ENCODE measurements around the gene MLLT3. TPM values are rescaled to one million over a fixed set of nuclear protein-coding genes. Genes with fewer than 3 reads are reported as not detected.

The MLLT3 gene
- total and polyA plus RNA-seq, 2 of the 13 experiments (the other 11 are each of a cell fraction or from before 2014, with no cell fraction given) = 12.3 to 12.6 TPM

DNA sequence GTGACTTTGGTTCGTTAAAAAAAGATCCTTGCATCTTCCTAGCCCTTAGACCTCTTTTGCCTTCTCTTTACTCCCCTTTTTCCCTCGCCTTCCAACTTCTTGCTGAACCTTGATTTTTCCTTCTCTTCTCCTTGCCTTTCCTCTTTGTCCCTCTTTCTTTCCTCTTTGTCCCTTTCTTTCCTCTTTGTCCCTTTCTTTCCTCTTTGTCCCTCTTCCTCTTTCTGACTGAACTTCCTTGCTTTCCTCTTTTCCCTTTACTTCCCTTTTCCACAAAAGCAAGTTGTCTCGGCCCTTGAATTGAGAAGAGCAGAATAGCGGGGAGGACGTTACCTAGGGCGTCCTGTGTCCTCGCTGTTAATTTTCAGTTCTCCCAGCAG lies 1.4 kb upstream of the MLLT3 start (continued):
- TF ChIP-seq, protein P1, sequence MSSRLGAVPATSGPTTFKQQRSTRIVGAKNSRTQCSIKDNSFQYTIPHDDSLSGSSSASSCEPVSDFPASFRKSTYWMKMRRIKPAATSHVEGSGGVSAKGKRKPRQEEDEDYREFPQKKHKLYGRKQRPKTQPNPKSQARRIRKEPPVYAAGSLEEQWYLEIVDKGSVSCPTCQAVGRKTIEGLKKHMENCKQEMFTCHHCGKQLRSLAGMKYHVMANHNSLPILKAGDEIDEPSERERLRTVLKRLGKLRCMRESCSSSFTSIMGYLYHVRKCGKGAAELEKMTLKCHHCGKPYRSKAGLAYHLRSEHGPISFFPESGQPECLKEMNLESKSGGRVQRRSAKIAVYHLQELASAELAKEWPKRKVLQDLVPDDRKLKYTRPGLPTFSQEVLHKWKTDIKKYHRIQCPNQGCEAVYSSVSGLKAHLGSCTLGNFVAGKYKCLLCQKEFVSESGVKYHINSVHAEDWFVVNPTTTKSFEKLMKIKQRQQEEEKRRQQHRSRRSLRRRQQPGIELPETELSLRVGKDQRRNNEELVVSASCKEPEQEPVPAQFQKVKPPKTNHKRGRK (CRISPR knock-in tag; IDR thresholded peaks at IDR 0.05) = peak; percentile 95; the same call in 1 of the 2 replicates

DNA sequence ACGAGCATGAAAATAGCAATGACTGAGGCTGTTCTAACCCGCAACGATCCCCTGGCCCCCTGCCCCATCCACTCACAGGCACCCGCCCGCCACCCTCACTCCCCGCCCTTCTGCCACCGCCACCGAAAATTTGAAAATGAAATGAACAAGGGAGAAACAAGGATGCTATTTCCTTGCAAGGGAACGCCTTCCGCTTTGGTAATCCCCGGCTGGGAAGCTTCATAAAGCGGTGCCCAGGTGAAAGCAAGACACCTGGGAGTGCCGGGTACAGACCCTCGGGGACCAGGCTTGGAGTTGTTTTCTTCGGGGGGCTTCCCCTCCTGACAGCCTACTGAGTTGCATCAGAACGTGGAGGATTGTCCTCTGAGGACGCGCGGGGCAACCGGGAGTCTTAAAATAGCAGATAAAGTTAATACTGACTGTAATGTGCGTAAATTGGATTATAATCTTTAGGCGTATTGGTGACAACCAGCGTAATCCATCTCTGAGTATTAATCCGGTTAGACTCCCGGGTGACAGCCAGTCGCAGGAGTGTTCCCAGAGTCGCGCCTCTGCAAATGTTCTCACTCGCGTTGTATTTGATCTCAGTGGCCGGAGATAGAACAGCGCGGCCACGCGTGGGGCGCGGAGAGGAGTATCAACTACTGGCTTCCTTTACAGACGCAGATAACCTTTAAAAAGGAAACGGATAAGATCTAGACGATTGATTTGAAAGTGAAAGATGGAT lies 885 bp upstream of the MLLT3 start:
- no peak overlapping the region for H3K27ac ChIP-seq (ENCODE audit: extremely low read length, insufficient read depth, low read length)
- TF ChIP-seq ZBTB7B (CRISPR knock-in tag; IDR thresholded peaks at IDR 0.05) (no peak), ZNF180 (CRISPR knock-in tag; IDR thresholded peaks at IDR 0.05; ENCODE audit: borderline replicate concordance, low read depth) (no peak), TARDBP (CRISPR knock-in tag; IDR thresholded peaks at IDR 0.05) (no peak), ZNF883 (CRISPR knock-in tag; IDR thresholded peaks at IDR 0.05; ENCODE audit: not compliant biosample characterization) (no peak)
- TF ChIP-seq, protein P2, sequence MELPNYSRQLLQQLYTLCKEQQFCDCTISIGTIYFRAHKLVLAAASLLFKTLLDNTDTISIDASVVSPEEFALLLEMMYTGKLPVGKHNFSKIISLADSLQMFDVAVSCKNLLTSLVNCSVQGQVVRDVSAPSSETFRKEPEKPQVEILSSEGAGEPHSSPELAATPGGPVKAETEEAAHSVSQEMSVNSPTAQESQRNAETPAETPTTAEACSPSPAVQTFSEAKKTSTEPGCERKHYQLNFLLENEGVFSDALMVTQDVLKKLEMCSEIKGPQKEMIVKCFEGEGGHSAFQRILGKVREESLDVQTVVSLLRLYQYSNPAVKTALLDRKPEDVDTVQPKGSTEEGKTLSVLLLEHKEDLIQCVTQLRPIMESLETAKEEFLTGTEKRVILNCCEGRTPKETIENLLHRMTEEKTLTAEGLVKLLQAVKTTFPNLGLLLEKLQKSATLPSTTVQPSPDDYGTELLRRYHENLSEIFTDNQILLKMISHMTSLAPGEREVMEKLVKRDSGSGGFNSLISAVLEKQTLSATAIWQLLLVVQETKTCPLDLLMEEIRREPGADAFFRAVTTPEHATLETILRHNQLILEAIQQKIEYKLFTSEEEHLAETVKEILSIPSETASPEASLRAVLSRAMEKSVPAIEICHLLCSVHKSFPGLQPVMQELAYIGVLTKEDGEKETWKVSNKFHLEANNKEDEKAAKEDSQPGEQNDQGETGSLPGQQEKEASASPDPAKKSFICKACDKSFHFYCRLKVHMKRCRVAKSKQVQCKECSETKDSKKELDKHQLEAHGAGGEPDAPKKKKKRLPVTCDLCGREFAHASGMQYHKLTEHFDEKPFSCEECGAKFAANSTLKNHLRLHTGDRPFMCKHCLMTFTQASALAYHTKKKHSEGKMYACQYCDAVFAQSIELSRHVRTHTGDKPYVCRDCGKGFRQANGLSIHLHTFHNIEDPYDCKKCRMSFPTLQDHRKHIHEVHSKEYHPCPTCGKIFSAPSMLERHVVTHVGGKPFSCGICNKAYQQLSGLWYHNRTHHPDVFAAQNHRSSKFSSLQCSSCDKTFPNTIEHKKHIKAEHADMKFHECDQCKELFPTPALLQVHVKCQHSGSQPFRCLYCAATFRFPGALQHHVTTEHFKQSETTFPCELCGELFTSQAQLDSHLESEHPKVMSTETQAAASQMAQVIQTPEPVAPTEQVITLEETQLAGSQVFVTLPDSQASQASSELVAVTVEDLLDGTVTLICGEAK (IDR thresholded peaks at IDR 0.05) = no peak
- TF ChIP-seq, protein P2 (CRISPR knock-in tag; IDR thresholded peaks at IDR 0.05) = no peak

More for the DNA sequence above, 885 bp upstream of the MLLT3 start:
- H3K27me3 ChIP-seq (ENCODE audit: control insufficient read depth in 1 of 2, insufficient read depth in 2 of 2, low read length in 2 of 2) = peaks cover 0 to 24% of the 10 kb centered on the region in 2 experiments; a peak in 2 of 5 replicates
- POLR2A ChIA-PET = interaction anchor here (0.8 to 2.4 kb wide), 6 partner anchors 11 to 318 kb away, joined by 3 to 30 read pairs (median 6); partner anchors contain the start of gene FOCAD
- H3K4me2 ChIP-seq (ENCODE audit: low read depth, low read length) = peak overlapping the region; percentile 97
- peak; percentile 5 for ATAC-seq
- peaks cover 26% of the 10 kb centered on the region for H3K4me1 ChIP-seq (ENCODE audit: insufficient read depth, low read length)
- in situ Hi-C loops (cut with HindIII; ENCODE audit: extremely low pct_ligation_motif_present, low pct_unique_long_range_greater_than_20kb) (loop anchor here (5.0 to 25.0 kb wide), 4 partner anchors 58 to 489 kb away; no protein-coding TSS in a partner anchor), intact Hi-C loops (cut with micrococcal nuclease; ENCODE audit: unreplicated experiment) (loop anchor here (2.0 to 5.0 kb wide), 5 partner anchors 71 to 696 kb away; no protein-coding TSS in a partner anchor)
- CTCF ChIA-PET (ENCODE audit: low intra/inter-chr PET ratio, low total read pairs) = interaction anchor here (1.2 to 2.1 kb wide), 2 partner anchors 267 to 318 kb away, joined by 5 to 23 read pairs; no protein-coding TSS in a partner anchor
- peak overlapping the region; percentile 82 for H2AFZ ChIP-seq (ENCODE audit: low read length)
- no TSS peak for BruUV-seq (replicated peaks)
- 1% methylated on average over 40 of the region's 40 CpGs for WGBS (ENCODE audit: low lambda C conversion rate)
- H3K4me3 ChIP-seq (replicated peaks in 1 of 3; ENCODE audit: insufficient read depth in 1 of 3, low read depth in 2 of 3, low read length in 3 of 3) = peak overlapping the region; percentile 81 to 88 (median 85)
- DNase-seq (ENCODE audit: low spot score) = no peak
- no peaks in the 10 kb centered on the region for H3K9me3 ChIP-seq (ENCODE audit: low read length)
- H3K79me2 ChIP-seq (ENCODE audit: insufficient read depth, low read length) = peaks cover 10% of the 10 kb centered on the region
- FAIRE-seq = no peak
- no peaks in the 10 kb centered on the region for H3K36me3 ChIP-seq (replicated peaks in 1 of 2; ENCODE audit: control insufficient read depth in 1 of 2, insufficient read depth in 2 of 2, low read length in 2 of 2)
- H4K20me1 ChIP-seq (ENCODE audit: insufficient read depth, low read length) = no peaks in the 10 kb centered on the region
- H3K9ac ChIP-seq (ENCODE audit: insufficient read depth, low read depth, low read length) = peak overlapping the region; percentile 19; the same call in 1 of the 2 replicates

Measured in HepG2 (cell line).